PC-9 (cell line): Measurements from ENCODE around the gene PDE7B.

Source experiments
- CTCF ChIP-seq: fragments of 200-600 bp; sonication (generic); conservative IDR thresholded peaks from 2 replicates; pipeline ENCODE4 v1.6.1; 2017; ENCODE audit warnings: mixed run types, antibody characterized with exemption, mild to moderate bottlenecking, moderate library complexity
- EZH2 ChIP-seq: fragments of 200-600 bp; sonication (generic); IDR thresholded peaks from 2 replicates; pipeline ENCODE4 v1.8.0; 2017; ENCODE audit warnings: antibody characterized with exemption, low read depth

GRCh38 chr6:136030131-136030530 lies 178.6 kb downstream of the PDE7B start:
- no peak for TF ChIP-seq CTCF
- TF ChIP-seq EZH2 = no peak
